Keratinocyte (primary cell): ENCODE data around the gene PLA2G2F. TPM values are rescaled to one million over a fixed set of nuclear protein-coding genes. Genes with fewer than 3 reads are reported as not detected.

Experiments used
- DNase-seq: peaks from one replicate; pipeline ENCODE4 v3.0.0-alpha.2; 2011; ENCODE audit warnings: low read depth, missing footprints, low spot score
- FAIRE-seq: peaks from 2 replicates; lab custom pipeline; 2011; peaks lifted over from hg19 to GRCh38; lab: Jason Lieb, UNC
- H2AFZ ChIP-seq: 2 replicates; pipeline ENCODE4 v1.6.0; 2012; ENCODE audit warnings: low read length, control low read depth, inconsistent platforms; ENCODE audit not compliant: control insufficient read depth
- H3K27ac ChIP-seq: 2 replicates; pipeline ENCODE4 v1.5.1; 2011; ENCODE audit warnings: low read length; ENCODE audit not compliant: control insufficient read depth, insufficient read depth
- H3K27me3 ChIP-seq: 3 replicates; pipeline ENCODE4 v1.6.0; 2011; ENCODE audit warnings: low read length; ENCODE audit not compliant: control insufficient read depth, insufficient read depth; ENCODE audit errors: extremely low read depth
- H3K36me3 ChIP-seq, 2 experiments: 2 replicates in 1 of 2; 3 replicates in 1 of 2; pipeline ENCODE4 v1.5.1; 2011; ENCODE audit warnings: low read length in 2 of 2, mild to moderate bottlenecking in 1 of 2; ENCODE audit not compliant: control insufficient read depth in 2 of 2, insufficient read depth in 2 of 2; ENCODE audit errors: extremely low read depth in 1 of 2
- H3K4me1 ChIP-seq: 3 replicates; pipeline ENCODE4 v1.5.1; 2011; ENCODE audit warnings: low read length; ENCODE audit not compliant: control insufficient read depth, insufficient read depth; ENCODE audit errors: extremely low read depth
- H3K4me2 ChIP-seq: 3 replicates; pipeline ENCODE4 v1.6.0; 2011; ENCODE audit warnings: low read depth, low read length; ENCODE audit not compliant: control insufficient read depth, insufficient read depth; ENCODE audit errors: extremely low read depth
- H3K4me3 ChIP-seq, 3 experiments: fragments of 200-600 bp in 1 of 3; sonication (generic) in 1 of 3; 2 replicates in 2 of 3; 3 replicates in 1 of 3; pipeline ENCODE4 v1.5.1; 2011 to 2016; ENCODE audit warnings: low read length in 3 of 3, mild to moderate bottlenecking in 3 of 3, control low read depth in 2 of 3, inconsistent platforms in 1 of 3, low read depth in 1 of 3, mixed read lengths in 1 of 3, mixed run types in 1 of 3, moderate library complexity in 1 of 3; ENCODE audit not compliant: control insufficient read depth in 2 of 3, insufficient read depth in 2 of 3; ENCODE audit errors: extremely low read depth in 1 of 3
- H3K79me2 ChIP-seq: 2 replicates; pipeline ENCODE4 v1.6.0; 2012; ENCODE audit warnings: low read length; ENCODE audit not compliant: control insufficient read depth, insufficient read depth
- H3K9ac ChIP-seq: 3 replicates; pipeline ENCODE4 v1.6.0; 2011; ENCODE audit warnings: low read length; ENCODE audit not compliant: control insufficient read depth, insufficient read depth; ENCODE audit errors: extremely low read depth
- H3K9me1 ChIP-seq: 3 replicates; pipeline ENCODE4 v1.6.0; 2011; ENCODE audit warnings: low read length; ENCODE audit not compliant: control insufficient read depth, insufficient read depth; ENCODE audit errors: extremely low read depth
- H3K9me3 ChIP-seq: 2 replicates; pipeline ENCODE4 v1.5.1; 2012; ENCODE audit warnings: low read depth, low read length; ENCODE audit not compliant: control insufficient read depth
- H4K20me1 ChIP-seq: 3 replicates; pipeline ENCODE4 v1.6.0; 2011; ENCODE audit warnings: low read length; ENCODE audit not compliant: control insufficient read depth, insufficient read depth; ENCODE audit errors: extremely low read depth
- CTCF ChIP-seq, 3 experiments: IDR thresholded peaks in 1 of 3; conservative IDR thresholded peaks in 1 of 3; optimal IDR thresholded peaks in 1 of 3; 2 replicates in 2 of 3; 3 replicates in 1 of 3; pipeline versions ENCODE3 to v1.5.1; 2011; ENCODE audit warnings: low read length in 3 of 3, mild to moderate bottlenecking in 3 of 3, moderate library complexity in 2 of 3, control low read depth in 1 of 3, inconsistent platforms in 1 of 3; ENCODE audit not compliant: insufficient read depth in 2 of 3; ENCODE audit errors: extremely low read depth in 1 of 3
- EZH2 ChIP-seq: IDR thresholded peaks from one replicate; pipeline ENCODE4 v1.6.1; 2012; ENCODE audit warnings: inconsistent platforms, mild to moderate bottlenecking, low read length, moderate library complexity
- dilution Hi-C: fragments of 300-500 bp; cut with MboI; formaldehyde crosslinking; loops from one replicate; pipeline ENCODE4 v1.7.0; 2020; ENCODE audit warnings: low sequenced_read_pairs; ENCODE audit not compliant: extremely low pct_ligation_motif_present
- polyA plus RNA-seq, 5 experiments: library from polyadenylated mRNA; depleted of rRNA in 3 of 5; stranded (reverse) in 3 of 5; stranded (forward) in 1 of 5; unstranded in 1 of 5; fragments of >200 nt; gene quantifications; 1 replicate in 1 of 5; 2 replicates in 3 of 5; 3 replicates in 1 of 5; pipeline versions ENCODE4 v1.2.1 to v1.2.3, GENCODE V29; 2011 to 2012; ENCODE audit warnings: missing spikeins in 2 of 5, low read depth in 1 of 5, low replicate concordance in 1 of 5

The PLA2G2F gene
- polyA plus RNA-seq, 1 donor (not counting 4 experiments of a cell fraction or from before 2014, with no cell fraction given) = 0.26 TPM

- Histone ChIP-seq H3K79me2 (no peaks in the 10 kb centered on the region), H4K20me1 (no peaks in the 10 kb centered on the region), H3K9me3 (peaks cover 6% of the 10 kb centered on the region), H2AFZ (no peak overlapping the region), H3K27ac (no peak overlapping the region), H3K27me3 (peaks cover 20% of the 10 kb centered on the region), H3K36me3 (no peaks in the 10 kb centered on the region), H3K4me3 (no peak overlapping the region), H3K4me2 (no peak overlapping the region), H3K9me1 (no peaks in the 10 kb centered on the region), H3K9ac (no peak overlapping the region), H3K4me1 (no peaks in the 10 kb centered on the region)
- DNase-seq = no peak
- TF ChIP-seq EZH2 (no peak), CTCF (optimal IDR thresholded peaks at IDR 0.05 in 1 of 3, IDR thresholded peaks at IDR 0.05 in 1 of 3, conservative IDR thresholded peaks at IDR 0.05 in 1 of 3; ENCODE audit: extremely low read depth in 1 of 3, insufficient read depth in 2 of 3, low read length in 3 of 3) (no peak)
- no peak for FAIRE-seq
- dilution Hi-C loops = no loop called here
These were observed 41.2 kb downstream of the PLA2G2F start for GRCh38 chr1:20180129-20180843.

- Histone ChIP-seq H2AFZ (no peak overlapping the region), H3K9me1 (no peaks in the 10 kb centered on the region), H3K4me1 (no peaks in the 10 kb centered on the region), H3K4me2 (no peak overlapping the region), H3K9me3 (peaks cover 6% of the 10 kb centered on the region), H4K20me1 (no peaks in the 10 kb centered on the region), H3K4me3 (no peak overlapping the region), H3K9ac (no peak overlapping the region), H3K27me3 (peaks cover 25% of the 10 kb centered on the region), H3K27ac (no peak overlapping the region), H3K79me2 (no peaks in the 10 kb centered on the region), H3K36me3 (no peaks in the 10 kb centered on the region)
- FAIRE-seq = no peak
- DNase-seq = no peak
- no peak for TF ChIP-seq CTCF (optimal IDR thresholded peaks at IDR 0.05 in 1 of 3, IDR thresholded peaks at IDR 0.05 in 1 of 3, conservative IDR thresholded peaks at IDR 0.05 in 1 of 3; ENCODE audit: extremely low read depth in 1 of 3, insufficient read depth in 2 of 3, low read length in 3 of 3)
- TF ChIP-seq EZH2 = no peak
- dilution Hi-C loops = no loop called here
These were observed 41.7 kb downstream of the PLA2G2F start for GRCh38 chr1:20180844-20181207.
